ENCODE measurements around the gene PPME1. TPM values are rescaled to one million over a fixed set of nuclear protein-coding genes. Genes with fewer than 3 reads are reported as not detected.
"Not testable (repeated sequence)": the region's sequence is repeated elsewhere in the genome, so short reads cannot be mapped to it uniquely, and the experiment has no call there.

The PPME1 gene
- total RNA-seq, 6 experiments from 2014 or later = 49.5 to 107 (median 56.9) TPM

DNA sequence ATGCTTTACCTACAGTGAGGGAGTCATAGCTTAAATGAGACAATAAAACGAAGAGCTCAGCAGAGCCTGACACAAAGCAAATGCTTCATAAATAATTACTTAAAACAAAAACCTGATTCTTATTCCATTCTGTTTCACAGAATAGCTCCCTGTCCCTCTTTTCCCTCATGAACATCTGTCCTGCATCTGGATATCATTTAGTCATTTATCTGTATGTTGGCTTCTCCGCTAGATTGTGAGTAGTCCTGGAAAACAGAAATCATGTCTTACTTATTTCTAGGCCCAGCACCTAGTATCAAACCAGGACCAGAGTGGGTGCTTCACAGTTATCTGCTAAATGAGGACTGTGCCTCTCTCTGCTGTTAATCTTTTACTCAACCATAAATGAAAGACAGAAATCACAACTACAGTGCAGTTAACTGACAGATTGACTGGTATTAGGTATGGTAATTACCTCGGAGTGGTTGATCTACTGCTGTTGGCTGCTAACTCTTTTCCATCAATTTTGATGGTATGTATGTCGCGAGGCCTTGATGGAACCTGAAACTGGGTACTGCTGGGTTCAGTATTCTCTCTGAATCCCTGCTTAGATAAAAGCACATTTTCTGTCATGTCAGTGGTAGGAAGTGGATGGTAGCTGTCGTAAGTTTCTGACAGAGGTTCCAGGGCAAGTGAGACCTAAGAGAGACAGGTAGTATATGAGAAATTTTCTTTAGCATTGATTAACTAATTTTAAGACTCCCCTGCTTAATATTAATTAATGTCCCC, 31.8 kb upstream of the PPME1 start:
- peaks cover 36% of the 10 kb centered on the region for H3K36me3 Mint-ChIP-seq (ENCODE audit: low read depth)
- no peaks in the 10 kb centered on the region; the same call in 1 of the 2 replicates for H3K27me3 Mint-ChIP-seq (ENCODE audit: insufficient read depth)
- TF ChIP-seq, protein P1, sequence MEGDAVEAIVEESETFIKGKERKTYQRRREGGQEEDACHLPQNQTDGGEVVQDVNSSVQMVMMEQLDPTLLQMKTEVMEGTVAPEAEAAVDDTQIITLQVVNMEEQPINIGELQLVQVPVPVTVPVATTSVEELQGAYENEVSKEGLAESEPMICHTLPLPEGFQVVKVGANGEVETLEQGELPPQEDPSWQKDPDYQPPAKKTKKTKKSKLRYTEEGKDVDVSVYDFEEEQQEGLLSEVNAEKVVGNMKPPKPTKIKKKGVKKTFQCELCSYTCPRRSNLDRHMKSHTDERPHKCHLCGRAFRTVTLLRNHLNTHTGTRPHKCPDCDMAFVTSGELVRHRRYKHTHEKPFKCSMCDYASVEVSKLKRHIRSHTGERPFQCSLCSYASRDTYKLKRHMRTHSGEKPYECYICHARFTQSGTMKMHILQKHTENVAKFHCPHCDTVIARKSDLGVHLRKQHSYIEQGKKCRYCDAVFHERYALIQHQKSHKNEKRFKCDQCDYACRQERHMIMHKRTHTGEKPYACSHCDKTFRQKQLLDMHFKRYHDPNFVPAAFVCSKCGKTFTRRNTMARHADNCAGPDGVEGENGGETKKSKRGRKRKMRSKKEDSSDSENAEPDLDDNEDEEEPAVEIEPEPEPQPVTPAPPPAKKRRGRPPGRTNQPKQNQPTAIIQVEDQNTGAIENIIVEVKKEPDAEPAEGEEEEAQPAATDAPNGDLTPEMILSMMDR (IDR thresholded peaks at IDR 0.05) = no peak
- H3K4me3 Mint-ChIP-seq = peak overlapping the region; percentile 62
- no peaks in the 10 kb centered on the region for H3K9me3 Mint-ChIP-seq
- H3K27ac Mint-ChIP-seq = peak overlapping the region; percentile 86
- H3K4me1 Mint-ChIP-seq (ENCODE audit: low read depth) = peaks cover 80% of the 10 kb centered on the region
- DNase-seq = no peak

DNA sequence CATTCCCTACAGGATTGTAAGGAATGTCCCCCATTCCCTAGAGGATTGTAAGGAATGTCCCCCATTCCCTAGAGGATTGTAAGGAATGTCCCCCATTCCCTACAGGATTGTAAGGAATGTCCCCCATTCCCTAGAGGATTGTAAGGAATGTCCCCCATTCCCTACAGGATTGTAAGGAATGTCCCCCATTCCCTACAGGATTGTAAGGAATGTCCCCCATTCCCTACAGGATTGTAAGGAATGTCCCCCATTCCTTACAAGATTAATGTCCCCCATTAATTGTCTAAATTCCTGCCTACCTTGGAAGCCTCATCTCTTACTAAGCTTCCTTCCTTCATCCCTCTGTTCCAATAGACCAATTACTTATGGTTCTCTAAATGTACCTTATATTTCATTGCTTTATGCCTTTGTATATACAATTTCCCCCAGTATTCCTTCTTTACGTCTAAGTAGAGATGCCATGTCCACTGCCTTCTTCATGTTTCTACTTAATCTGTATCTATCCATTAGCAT, 31.1 kb upstream of the PPME1 start:
- H3K4me3 Mint-ChIP-seq; H3K27me3 Mint-ChIP-seq (ENCODE audit: insufficient read depth); DNase-seq; H3K9me3 Mint-ChIP-seq: not testable (repeated sequence)
- Mint-ChIP-seq H3K4me1 (ENCODE audit: low read depth) (peaks cover 75% of the 10 kb centered on the region), H3K27ac (peak overlapping the region; percentile 86; the same call in 1 of the 2 replicates), H3K36me3 (ENCODE audit: low read depth) (peaks cover 35% of the 10 kb centered on the region)

DNA sequence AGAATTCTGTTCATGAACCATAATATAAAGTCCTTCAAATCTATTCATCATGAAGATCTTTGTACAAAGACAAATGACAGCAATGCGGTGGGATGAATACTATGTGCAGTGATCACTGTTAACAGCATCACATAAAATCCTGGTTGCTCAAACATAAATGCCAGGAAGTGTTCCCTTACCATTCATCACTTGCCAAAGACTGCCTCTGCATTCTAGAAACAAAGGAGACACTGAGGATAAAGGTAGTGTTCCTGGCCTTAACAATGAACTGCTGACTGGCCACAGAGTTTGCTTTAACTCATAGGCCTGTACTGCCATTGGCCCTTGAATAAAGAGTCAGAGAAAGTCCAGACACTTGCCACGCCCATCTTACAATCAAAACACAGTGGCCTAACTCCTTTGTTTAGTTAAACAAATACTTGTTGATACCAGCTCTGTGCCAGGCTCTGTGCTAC, 29.8 kb upstream of the PPME1 start:
- peak; percentile 11 for DNase-seq
- no peaks in the 10 kb centered on the region; the same call in 1 of the 2 replicates for H3K27me3 Mint-ChIP-seq (ENCODE audit: insufficient read depth)
- peaks cover 33% of the 10 kb centered on the region for H3K36me3 Mint-ChIP-seq (ENCODE audit: low read depth)
- H3K4me1 Mint-ChIP-seq (ENCODE audit: low read depth) = peaks cover 63% of the 10 kb centered on the region
- TF ChIP-seq, protein P1 (IDR thresholded peaks at IDR 0.05) = no peak
- H3K4me3 Mint-ChIP-seq = no peak overlapping the region
- H3K9me3 Mint-ChIP-seq = no peaks in the 10 kb centered on the region
- H3K27ac Mint-ChIP-seq = 0 out of 2 replicates have a peak overlapping the region, but pooled peaks have one; percentile 72

DNA sequence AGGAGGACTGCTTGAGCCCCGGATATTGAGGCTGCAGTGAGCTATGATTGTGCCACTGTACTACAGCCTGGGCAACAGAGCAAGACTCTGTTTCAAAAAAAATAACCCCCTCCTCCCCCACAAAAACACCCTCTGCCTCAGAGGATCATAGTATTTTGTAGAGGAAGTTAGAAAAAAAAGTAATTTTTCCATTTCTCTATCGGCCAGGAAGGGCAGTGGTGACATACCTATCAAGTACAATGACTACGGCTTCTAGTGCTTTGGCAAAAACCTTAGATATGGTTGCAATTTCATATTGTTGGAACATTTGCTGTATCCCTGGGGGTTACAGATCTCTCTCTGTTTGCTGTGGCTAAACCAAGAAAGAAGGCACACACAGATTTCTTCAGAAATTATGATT, 29.2 kb upstream of the PPME1 start:
- no peaks in the 10 kb centered on the region for H3K9me3 Mint-ChIP-seq
- peaks cover 32% of the 10 kb centered on the region for H3K36me3 Mint-ChIP-seq (ENCODE audit: low read depth)
- no peak for DNase-seq
- peaks cover 62% of the 10 kb centered on the region for H3K4me1 Mint-ChIP-seq (ENCODE audit: low read depth)
- H3K27ac Mint-ChIP-seq = no peak overlapping the region
- no peak overlapping the region for H3K4me3 Mint-ChIP-seq
- no peaks in the 10 kb centered on the region; the same call in 1 of the 2 replicates for H3K27me3 Mint-ChIP-seq (ENCODE audit: insufficient read depth)
- TF ChIP-seq, protein P1 (IDR thresholded peaks at IDR 0.05) = no peak

DNA sequence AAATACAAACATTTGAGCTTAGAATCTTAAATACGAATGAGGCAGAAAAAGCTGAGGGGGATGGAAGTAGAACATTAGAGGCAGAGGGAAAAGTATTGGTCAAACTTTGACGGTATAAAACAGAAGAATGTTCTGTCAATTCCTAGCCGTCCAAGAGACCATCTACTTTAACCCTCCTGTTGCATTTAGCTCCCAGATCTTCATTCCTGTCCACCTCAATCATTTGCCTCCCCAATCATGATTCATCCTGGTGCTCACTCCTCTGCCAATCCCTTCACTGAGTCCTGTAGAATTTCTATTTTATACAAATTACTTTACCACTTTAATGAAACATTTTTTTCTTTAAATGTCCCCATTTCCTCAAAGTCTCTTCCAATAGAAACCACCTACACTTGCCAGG, 28.5 kb upstream of the PPME1 start:
- Mint-ChIP-seq H3K4me1 (ENCODE audit: low read depth) (peaks cover 65% of the 10 kb centered on the region), H3K36me3 (ENCODE audit: low read depth) (peaks cover 29% of the 10 kb centered on the region), H3K27me3 (ENCODE audit: insufficient read depth) (no peaks in the 10 kb centered on the region; the same call in 1 of the 2 replicates), H3K4me3 (peak overlapping the region; percentile 13; the same call in 1 of the 2 replicates), H3K27ac (peak overlapping the region; percentile 6; the same call in 1 of the 2 replicates), H3K9me3 (no peaks in the 10 kb centered on the region)
- TF ChIP-seq, protein P1 (IDR thresholded peaks at IDR 0.05) = no peak
- peak; percentile 34 for DNase-seq

DNA sequence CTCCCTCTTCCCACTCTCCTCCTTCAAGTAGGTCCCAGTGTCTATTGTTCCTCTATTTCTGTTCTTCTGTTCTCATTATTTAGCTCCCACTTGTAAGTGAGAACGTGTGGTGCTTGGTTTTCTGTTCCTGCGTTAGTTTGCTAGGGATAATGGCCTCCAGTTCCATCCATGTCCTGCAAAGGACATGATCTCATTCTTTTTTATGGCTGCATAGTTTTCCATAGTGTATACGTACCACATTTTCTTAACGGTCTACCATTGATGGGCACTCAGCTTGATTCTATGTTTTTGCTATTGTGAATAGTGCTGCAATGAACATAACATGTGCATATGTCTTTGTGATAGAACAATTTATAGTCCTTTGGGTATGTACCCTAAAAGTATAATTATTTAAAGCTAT, 26.5 kb upstream of the PPME1 start:
- Mint-ChIP-seq H3K36me3 (ENCODE audit: low read depth) (peaks cover 26% of the 10 kb centered on the region), H3K27me3 (ENCODE audit: insufficient read depth) (no peaks in the 10 kb centered on the region; the same call in 1 of the 2 replicates), H3K4me1 (ENCODE audit: low read depth) (peaks cover 62% of the 10 kb centered on the region), H3K27ac (no peak overlapping the region), H3K4me3 (no peak overlapping the region), H3K9me3 (no peaks in the 10 kb centered on the region)
- no peak for DNase-seq
- TF ChIP-seq, protein P1 (IDR thresholded peaks at IDR 0.05) = no peak

Measured in HFFc6 (cell line).